Smooth muscle cell (in vitro differentiated cells): Measurements from ENCODE around the gene ARHGEF38. TPM values are rescaled to one million over a fixed set of nuclear protein-coding genes. Genes with fewer than 3 reads are reported as not detected.

Experiments used
- DNase-seq: peaks from one replicate; lab custom pipeline; 2025; ENCODE audit not compliant: unreplicated experiment; lab: John Stamatoyannopoulos, UW
- H2AFZ ChIP-seq: fragments of 200-600 bp; sonication (generic); 2 replicates; pipeline ENCODE4 v1.6.0; 2016; ENCODE audit warnings: antibody characterized with exemption, low read depth, mild to moderate bottlenecking
- H3F3A ChIP-seq: fragments of 200-600 bp; sonication (generic); 2 replicates; pipeline ENCODE4 v1.6.0; 2017; ENCODE audit warnings: antibody characterized with exemption, low read depth
- H3K27ac ChIP-seq: fragments of 200-600 bp; sonication (generic); 2 replicates; pipeline ENCODE4 v1.5.1; 2016; ENCODE audit warnings: low read depth, mild to moderate bottlenecking
- H3K27me3 ChIP-seq: fragments of 200-600 bp; sonication (generic); 2 replicates; pipeline ENCODE4 v1.6.1; 2016; ENCODE audit warnings: low read depth, mild to moderate bottlenecking
- H3K36me3 ChIP-seq: fragments of 200-600 bp; sonication (generic); 2 replicates; pipeline ENCODE4 v1.5.1; 2016; ENCODE audit warnings: low read depth
- H3K4me1 ChIP-seq: fragments of 200-600 bp; sonication (generic); 2 replicates; pipeline ENCODE4 v1.5.1; 2016; ENCODE audit warnings: low read depth
- H3K4me2 ChIP-seq: fragments of 200-600 bp; sonication (generic); 2 replicates; pipeline ENCODE4 v1.6.0; 2016; ENCODE audit warnings: mild to moderate bottlenecking
- H3K4me3 ChIP-seq: fragments of 200-600 bp; sonication (generic); 2 replicates; pipeline ENCODE4 v1.5.1; 2016; ENCODE audit warnings: mild to moderate bottlenecking
- H3K79me2 ChIP-seq: fragments of 200-600 bp; sonication (generic); 2 replicates; pipeline ENCODE4 v1.6.0; 2016; ENCODE audit warnings: low read depth, mild to moderate bottlenecking
- H3K9ac ChIP-seq: fragments of 200-600 bp; sonication (generic); 2 replicates; pipeline ENCODE4 v1.6.0; 2016; ENCODE audit warnings: low read depth
- H3K9me3 ChIP-seq: fragments of 200-600 bp; sonication (generic); replicated peaks from 2 replicates; pipeline ENCODE4 v1.5.1; 2016; ENCODE audit warnings: low read depth
- H4K20me1 ChIP-seq: fragments of 200-600 bp; sonication (generic); 2 replicates; pipeline ENCODE4 v1.6.0; 2016; ENCODE audit warnings: low read depth
- WGBS: methylation state at CpG from one replicate; pipeline ENCODE4 v1.1.7; 2016; ENCODE audit warnings: low lambda C conversion rate; 5-methylcytosine and 5-hydroxymethylcytosine counted together
- polyA plus RNA-seq: library from polyadenylated mRNA; unstranded; fragments of >200 nt; fragmentation: Nextera tagmentation; extraction: Ambion mirVana; gene quantifications from 2 replicates; pipeline ENCODE4 v1.2.1, GENCODE V29; 2016
- total RNA-seq: library from RNA; depleted of rRNA; stranded (reverse); fragments of >200 nt; gene quantifications from 2 replicates; pipeline ENCODE4 v1.2.3, GENCODE V29; 2014
- TF ChIP-seq, protein P1 (sequence below): fragments of 200-600 bp; sonication (generic); IDR thresholded peaks from 2 replicates; pipeline ENCODE4 v1.5.1; 2017; ENCODE audit warnings: borderline replicate concordance, mild to moderate bottlenecking, antibody characterized with exemption; ENCODE audit not compliant: insufficient read depth, poor library complexity, severe bottlenecking

ARHGEF38 gene
- total and polyA plus RNA-seq, 2 experiments from 2014 or later = 0.24 TPM; not detected in 1

DNA sequence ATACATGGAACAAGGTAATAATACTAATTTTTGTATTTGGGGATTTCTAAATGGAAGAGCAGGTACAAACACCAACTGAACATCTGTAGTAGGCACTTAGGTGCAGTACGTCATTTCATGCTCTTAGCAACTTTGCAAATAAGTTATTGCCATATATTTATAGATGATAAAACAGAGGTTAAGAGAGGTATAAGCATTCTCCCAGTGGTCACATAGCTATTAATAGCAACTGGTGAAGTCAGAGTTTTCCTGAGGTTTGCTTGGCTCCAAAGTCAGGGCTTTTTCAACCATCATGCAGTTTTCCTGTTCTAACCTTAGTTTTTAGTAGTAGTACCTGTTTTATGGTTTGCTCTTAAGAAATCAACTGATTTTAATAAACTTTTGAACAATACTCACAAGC lies 10.9 kb downstream of the ARHGEF38 start:
- Histone ChIP-seq H4K20me1 (no peaks in the 10 kb centered on the region), H3K4me1 (peaks cover under 1% of the 10 kb centered on the region), H3K36me3 (no peaks in the 10 kb centered on the region), H3K9ac (no peak overlapping the region), H2AFZ (no peak overlapping the region), H3K27ac (no peak overlapping the region), H3K4me2 (no peak overlapping the region), H3K27me3 (peaks cover 31% of the 10 kb centered on the region), H3K9me3 (no peaks in the 10 kb centered on the region), H3K4me3 (no peak overlapping the region), H3K79me2 (no peaks in the 10 kb centered on the region), H3F3A (no peaks in the 10 kb centered on the region)
- WGBS = 88% methylated on average over 1 of the region's 1 CpG
- TF ChIP-seq, protein P1, sequence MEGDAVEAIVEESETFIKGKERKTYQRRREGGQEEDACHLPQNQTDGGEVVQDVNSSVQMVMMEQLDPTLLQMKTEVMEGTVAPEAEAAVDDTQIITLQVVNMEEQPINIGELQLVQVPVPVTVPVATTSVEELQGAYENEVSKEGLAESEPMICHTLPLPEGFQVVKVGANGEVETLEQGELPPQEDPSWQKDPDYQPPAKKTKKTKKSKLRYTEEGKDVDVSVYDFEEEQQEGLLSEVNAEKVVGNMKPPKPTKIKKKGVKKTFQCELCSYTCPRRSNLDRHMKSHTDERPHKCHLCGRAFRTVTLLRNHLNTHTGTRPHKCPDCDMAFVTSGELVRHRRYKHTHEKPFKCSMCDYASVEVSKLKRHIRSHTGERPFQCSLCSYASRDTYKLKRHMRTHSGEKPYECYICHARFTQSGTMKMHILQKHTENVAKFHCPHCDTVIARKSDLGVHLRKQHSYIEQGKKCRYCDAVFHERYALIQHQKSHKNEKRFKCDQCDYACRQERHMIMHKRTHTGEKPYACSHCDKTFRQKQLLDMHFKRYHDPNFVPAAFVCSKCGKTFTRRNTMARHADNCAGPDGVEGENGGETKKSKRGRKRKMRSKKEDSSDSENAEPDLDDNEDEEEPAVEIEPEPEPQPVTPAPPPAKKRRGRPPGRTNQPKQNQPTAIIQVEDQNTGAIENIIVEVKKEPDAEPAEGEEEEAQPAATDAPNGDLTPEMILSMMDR = no peak
- DNase-seq = no peak

- H3K36me3 ChIP-seq = no peaks in the 10 kb centered on the region
- WGBS = 67% methylated on average over 1 of the region's 1 CpG
These were observed 16.2 kb downstream of the ARHGEF38 start for GRCh38 chr4:105568584-105568983.

DNA sequence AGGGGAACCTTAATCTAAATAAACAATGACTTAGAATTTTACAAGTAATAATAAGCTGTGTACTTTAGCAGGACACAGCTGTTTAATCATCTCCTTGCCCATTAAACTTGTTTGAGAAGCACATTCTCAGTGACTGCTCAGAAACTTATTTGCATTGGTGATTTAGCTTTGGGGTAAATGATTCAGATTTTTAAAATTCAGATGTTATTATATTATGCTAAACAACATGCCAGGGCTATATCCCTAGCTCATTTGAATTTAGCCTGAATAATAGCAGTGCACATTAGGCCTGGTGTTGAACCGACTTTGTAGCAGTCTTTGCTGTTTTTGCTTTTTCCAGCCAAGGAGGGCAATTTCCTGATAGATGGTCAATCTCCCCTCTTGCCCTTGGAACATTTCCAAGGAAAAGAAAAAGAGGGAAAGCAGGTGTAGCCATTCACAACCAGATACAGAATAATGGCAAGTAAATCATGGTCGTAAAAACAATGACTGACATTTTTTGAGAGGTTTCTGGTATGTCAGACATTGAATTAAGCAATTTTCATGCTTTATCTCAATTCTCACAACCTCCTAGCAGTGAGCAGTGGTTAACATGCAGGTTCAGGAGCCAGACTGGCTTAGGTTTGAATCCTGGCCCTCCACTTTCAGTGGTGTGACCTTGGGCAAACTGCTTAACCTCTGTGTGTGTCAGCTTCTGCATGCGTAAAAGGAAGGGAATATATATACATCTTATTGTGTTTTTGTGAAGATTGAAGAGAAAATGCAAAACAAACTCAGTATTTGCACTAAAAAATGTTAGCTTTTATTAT lies 16.8 kb downstream of the ARHGEF38 start:
- Histone ChIP-seq H3K79me2 (no peaks in the 10 kb centered on the region), H3K27me3 (peaks cover 20% of the 10 kb centered on the region), H3F3A (no peaks in the 10 kb centered on the region), H4K20me1 (no peaks in the 10 kb centered on the region), H3K9ac (no peak overlapping the region), H3K4me1 (no peaks in the 10 kb centered on the region), H3K4me2 (no peak overlapping the region), H3K4me3 (no peak overlapping the region), H3K27ac (no peak overlapping the region), H3K36me3 (no peaks in the 10 kb centered on the region), H3K9me3 (no peaks in the 10 kb centered on the region), H2AFZ (no peak overlapping the region)
- TF ChIP-seq, protein P1 = no peak
- WGBS = 92% methylated on average over 3 of the region's 3 CpGs
- no peak for DNase-seq

More at GRCh38 chr4:105568584-105568983, 16.2 kb downstream of the ARHGEF38 start:
- no peaks in the 10 kb centered on the region for H3F3A ChIP-seq
- H4K20me1 ChIP-seq = no peaks in the 10 kb centered on the region
- no peak overlapping the region for H3K27ac ChIP-seq
- no peaks in the 10 kb centered on the region for H3K79me2 ChIP-seq
- TF ChIP-seq, protein P1 = no peak
- H3K4me1 ChIP-seq = no peaks in the 10 kb centered on the region
- H3K9me3 ChIP-seq = no peaks in the 10 kb centered on the region
- H3K9ac ChIP-seq = no peak overlapping the region
- H2AFZ ChIP-seq = no peak overlapping the region
- no peak overlapping the region for H3K4me3 ChIP-seq
- no peak for DNase-seq
- no peak overlapping the region for H3K4me2 ChIP-seq
- peaks cover 26% of the 10 kb centered on the region for H3K27me3 ChIP-seq

DNA sequence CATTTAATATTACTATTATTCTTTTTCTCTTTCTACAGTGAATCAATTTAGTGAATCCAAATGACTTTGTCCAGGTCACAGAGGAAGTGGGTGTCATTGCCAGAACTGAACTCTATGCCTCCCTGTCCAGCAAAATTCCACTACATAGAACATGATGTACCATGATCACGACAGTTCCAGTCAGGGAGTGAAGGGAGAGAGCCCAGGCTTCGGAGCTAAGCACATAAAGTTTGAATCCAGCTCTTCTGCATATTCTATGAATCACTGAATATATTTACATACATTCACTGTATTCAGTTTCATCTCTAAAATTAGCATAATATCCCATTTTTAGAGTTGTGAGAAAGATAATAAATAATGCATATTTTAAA lies 17.4 kb downstream of the ARHGEF38 start:
- H2AFZ ChIP-seq = no peak overlapping the region
- no peaks in the 10 kb centered on the region for H3K9me3 ChIP-seq
- WGBS = 86% methylated on average over 2 of the region's 2 CpGs
- no peaks in the 10 kb centered on the region for H3K4me1 ChIP-seq
- no peak overlapping the region for H3K27ac ChIP-seq
- H3K79me2 ChIP-seq = no peaks in the 10 kb centered on the region
- H3F3A ChIP-seq = no peaks in the 10 kb centered on the region
- no peaks in the 10 kb centered on the region for H4K20me1 ChIP-seq
- H3K4me3 ChIP-seq = no peak overlapping the region
- TF ChIP-seq, protein P1 = no peak
- H3K4me2 ChIP-seq = no peak overlapping the region
- H3K36me3 ChIP-seq = no peaks in the 10 kb centered on the region
- no peak overlapping the region for H3K9ac ChIP-seq
- DNase-seq = no peak
- peaks cover 19% of the 10 kb centered on the region for H3K27me3 ChIP-seq
